HFF-Myc (cell line): ENCODE measurements around the gene ERI3.
"Not testable (repeated sequence)": the region's sequence is repeated elsewhere in the genome, so short reads cannot be mapped to it uniquely, and the experiment has no call there.

Experiments
- DNase-seq: peaks from one replicate; pipeline ENCODE4 v3.0.0-alpha.2; 2011; ENCODE audit warnings: low read depth; ENCODE audit errors: extremely low read depth
- H3K4me3 ChIP-seq: replicated peaks from 2 replicates; pipeline ENCODE4 v1.5.1; 2011; ENCODE audit warnings: low read depth, mild to moderate bottlenecking, control low read depth, low read length
- TF ChIP-seq, protein P1 (sequence below): IDR thresholded peaks from 2 replicates; pipeline ENCODE4 v1.5.1; 2012; ENCODE audit warnings: mild to moderate bottlenecking, low read depth, low read length, control low read depth; ENCODE audit errors: missing control alignments

ERI3 gene

DNA sequence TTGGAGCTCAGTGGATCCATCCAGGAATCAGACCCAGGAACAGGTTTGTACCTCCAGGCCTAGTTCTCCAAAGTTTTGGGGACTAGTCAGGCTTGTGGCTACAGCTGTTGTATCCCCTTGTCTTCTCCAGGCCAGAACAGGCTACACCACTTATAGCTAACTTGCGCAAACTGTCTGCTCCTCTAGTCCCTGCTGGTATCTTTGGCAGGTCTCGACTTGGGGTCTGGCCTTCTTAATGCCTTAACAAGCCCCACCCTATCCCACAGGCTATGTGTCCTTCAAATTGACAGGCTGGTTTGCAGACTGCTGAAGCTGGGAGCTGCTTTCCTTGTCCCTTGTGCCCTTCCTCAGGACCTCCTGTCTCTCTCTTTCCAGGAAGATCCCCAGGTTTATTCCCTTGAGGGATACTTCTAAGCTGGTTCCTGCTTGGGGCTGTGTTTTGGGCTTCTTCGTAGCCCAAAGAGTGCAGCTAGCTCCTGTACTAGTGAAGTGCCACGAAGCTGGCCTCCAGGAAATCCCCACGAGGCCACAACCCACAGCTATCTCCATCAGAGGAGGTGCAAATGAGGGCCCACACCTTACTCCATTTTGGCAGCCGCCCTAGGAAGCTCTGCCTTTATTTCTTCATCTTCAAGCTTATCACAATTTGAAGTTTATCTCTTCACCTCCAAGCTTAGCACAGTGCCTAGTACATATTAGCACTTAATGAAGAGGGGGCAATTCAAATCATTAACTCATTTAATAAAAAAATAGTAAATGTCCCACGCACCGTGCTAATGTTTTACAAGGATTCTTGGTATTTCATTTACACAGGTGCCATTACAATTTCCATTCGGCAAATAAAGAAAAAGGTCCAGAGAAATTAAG, 142.5 kb downstream of the ERI3 start:
- H3K4me3 ChIP-seq, result peak overlapping the region; percentile 82
- TF ChIP-seq, protein P1, sequence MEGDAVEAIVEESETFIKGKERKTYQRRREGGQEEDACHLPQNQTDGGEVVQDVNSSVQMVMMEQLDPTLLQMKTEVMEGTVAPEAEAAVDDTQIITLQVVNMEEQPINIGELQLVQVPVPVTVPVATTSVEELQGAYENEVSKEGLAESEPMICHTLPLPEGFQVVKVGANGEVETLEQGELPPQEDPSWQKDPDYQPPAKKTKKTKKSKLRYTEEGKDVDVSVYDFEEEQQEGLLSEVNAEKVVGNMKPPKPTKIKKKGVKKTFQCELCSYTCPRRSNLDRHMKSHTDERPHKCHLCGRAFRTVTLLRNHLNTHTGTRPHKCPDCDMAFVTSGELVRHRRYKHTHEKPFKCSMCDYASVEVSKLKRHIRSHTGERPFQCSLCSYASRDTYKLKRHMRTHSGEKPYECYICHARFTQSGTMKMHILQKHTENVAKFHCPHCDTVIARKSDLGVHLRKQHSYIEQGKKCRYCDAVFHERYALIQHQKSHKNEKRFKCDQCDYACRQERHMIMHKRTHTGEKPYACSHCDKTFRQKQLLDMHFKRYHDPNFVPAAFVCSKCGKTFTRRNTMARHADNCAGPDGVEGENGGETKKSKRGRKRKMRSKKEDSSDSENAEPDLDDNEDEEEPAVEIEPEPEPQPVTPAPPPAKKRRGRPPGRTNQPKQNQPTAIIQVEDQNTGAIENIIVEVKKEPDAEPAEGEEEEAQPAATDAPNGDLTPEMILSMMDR, result no peak
- DNase-seq, result no peak

DNA sequence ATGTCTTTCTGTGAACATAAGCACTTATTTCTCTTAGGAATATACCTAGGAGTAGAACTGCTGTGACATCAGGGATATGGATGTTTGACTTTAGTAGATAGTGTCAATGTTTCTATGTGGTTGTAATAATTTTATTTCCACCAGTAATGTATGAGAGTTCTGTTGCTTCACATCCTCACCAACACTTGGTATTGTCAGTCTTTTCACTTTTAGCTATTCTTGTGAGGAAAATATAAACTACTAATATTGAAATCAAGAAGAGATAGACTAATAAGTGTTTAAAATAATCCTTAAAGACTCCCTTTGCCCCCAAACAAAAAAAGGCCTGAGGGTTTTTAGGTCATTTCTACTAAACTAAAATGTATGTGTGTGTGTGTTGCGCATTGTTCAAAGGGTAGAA, 144.5 kb downstream of the ERI3 start:
- TF ChIP-seq, protein P1, result no peak

DNA sequence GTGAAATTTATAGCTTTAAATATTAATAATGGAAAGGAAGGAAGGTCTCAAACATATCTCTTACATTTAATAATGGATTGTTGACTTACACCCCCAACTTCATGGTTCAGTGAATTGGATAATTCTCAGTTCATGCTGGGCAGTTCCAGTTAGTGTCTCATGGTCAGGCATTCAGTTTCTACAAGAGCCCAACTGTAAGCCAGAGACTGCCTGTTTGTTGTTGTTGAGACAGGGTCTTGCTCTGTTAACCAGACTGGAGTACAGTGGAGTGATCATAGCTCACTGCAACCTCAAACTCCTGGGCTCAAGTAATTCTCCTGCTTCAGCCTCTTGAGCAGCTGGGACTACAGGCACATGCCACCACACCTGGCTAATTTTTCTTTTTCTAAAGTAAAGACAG, 146.8 kb downstream of the ERI3 start:
- DNase-seq, result no peak
- TF ChIP-seq, protein P1, result no peak
- no peak overlapping the region for H3K4me3 ChIP-seq

More for the DNA sequence above, 144.5 kb downstream of the ERI3 start:
- no peak for DNase-seq
- no peak overlapping the region for H3K4me3 ChIP-seq

DNA sequence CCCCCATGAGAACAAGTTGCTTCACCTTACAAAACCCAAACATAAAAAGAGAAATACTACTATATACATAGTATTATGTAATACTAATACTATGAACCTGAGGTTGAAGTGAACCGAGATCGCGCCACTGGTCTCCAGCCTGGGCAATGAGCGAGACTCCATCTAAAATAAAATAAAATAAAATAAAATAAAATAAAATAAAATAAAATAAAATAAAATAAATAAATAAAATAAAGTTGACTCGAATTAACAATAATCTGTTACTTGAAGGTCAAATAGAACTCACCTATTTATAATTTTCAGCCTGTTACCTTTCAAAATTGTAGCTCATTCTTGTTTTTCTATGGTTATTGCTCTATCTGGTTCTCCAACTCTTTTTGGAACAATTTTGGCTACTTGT, 148.5 kb downstream of the ERI3 start:
- H3K4me3 ChIP-seq, DNase-seq: not testable (repeated sequence)

DNA sequence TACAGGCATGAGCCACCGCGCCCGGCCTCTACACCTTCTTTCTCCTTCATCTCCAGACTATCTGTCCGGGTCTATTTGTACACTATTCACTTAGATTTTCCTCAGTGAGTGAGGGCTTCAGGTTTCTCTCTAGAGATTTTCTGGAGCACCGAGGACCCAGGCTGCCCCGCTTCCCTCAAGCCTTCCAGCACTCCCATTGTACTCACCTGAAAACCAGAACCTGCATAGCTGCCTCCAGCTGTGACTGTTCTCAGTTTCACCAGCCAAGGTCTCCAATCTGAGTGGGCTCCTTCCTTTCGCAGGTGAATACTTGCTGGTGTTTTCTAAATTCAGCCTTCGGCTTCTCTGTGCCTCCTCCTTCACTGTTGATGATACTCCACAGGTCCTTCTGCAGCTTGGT, 154.7 kb downstream of the ERI3 start:
- H3K4me3 ChIP-seq, result no peak overlapping the region
- TF ChIP-seq, protein P1, result no peak
- no peak for DNase-seq

DNA sequence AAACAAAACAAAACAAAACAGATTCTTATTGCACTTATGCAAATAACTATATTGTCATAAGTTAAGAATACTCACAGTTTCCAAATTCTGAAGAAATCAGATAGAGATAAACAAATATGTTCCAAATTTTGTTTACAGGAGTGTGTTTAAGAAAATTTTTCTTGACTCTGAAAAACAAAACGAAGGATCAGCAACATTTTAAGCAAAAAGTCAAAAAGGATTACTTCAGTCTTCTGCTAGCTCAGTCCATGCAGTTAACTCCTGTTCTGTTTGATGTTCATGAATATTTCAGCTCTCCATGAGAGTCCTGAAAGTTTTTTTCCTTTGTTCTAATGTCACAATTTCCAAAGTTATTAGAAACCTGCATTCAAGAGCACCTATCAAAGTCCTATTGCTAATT, 180.4 kb downstream of the ERI3 start:
- TF ChIP-seq, protein P1, result no peak
- DNase-seq, result no peak
- no peak overlapping the region for H3K4me3 ChIP-seq
